ENCODE results near the gene NBL1.
A peak's percentile ranks its signal among the peaks of the same experiment; 100 is the strongest.

Gene NBL1

GRCh38 chr1:19646377-19647319 lies 2.5 kb downstream of the NBL1 start:
- no peak for DNase-seq (ENCODE audit: low spot score)

- DNase-seq (ENCODE audit: low spot score) = no peak
Observed at GRCh38 chr1:19647643-19648042, 3.5 kb downstream of the NBL1 start.

GRCh38 chr1:19648239-19648638 lies 4.1 kb downstream of the NBL1 start:
- DNase-seq (ENCODE audit: low spot score) = no peak

DNA sequence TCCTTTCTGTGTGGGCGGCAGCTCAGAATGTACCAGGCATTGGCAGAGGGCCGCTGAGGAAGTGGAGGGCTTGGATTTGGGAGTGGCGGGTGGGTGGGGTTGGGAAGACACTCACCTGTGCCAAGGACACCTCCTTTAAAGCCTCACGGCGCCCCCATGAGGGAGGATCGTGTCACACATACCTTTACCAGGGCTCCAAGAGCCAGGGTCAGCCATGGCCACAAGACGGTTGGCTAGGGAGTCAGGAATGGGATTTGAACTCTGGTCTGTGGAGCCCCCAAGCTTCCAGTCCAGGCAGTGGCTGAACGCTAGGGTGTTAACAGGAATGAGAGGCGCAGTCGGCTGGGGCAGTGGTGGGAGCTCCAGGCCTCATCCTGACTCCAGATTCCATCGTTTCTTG lies 4.6 kb downstream of the NBL1 start:
- no peak for DNase-seq (ENCODE audit: low spot score)

DNA sequence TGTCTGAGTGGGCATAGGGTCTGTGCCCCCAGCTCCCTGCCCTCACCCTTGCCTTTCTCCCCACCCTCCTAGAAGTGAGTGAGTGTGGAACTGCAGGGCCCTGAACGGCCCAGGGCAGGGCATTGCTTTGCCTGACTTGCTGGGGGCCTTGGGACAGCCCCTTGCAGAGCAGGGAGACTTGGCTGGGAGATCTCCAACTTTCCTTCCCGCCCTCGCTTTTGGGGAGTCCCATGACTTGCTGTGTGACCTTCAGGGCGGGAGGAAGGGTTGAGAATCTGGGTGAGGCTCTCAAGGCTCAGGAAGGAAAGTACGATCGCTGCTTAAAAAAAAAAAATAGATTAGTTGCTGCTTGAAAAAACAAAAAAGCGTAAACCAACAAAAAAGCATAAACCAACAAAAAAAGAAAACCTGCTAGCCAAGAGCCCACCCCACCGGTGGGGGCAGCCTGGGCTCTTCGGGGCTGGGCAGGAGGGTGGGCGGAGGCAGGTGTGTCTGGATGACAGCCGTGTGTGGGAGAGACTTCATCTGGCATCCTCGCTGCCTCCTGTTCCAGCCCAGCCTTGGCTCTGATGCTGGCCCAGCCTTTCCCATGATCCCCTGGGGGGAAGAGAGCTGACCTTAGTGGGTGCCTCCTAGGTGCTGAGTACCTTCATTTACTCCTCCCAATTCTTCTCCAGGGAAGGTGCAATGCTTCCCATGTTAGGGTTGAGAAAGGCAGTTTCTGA lies 6.5 kb downstream of the NBL1 start:
- no peak for DNase-seq (ENCODE audit: low spot score)

DNA sequence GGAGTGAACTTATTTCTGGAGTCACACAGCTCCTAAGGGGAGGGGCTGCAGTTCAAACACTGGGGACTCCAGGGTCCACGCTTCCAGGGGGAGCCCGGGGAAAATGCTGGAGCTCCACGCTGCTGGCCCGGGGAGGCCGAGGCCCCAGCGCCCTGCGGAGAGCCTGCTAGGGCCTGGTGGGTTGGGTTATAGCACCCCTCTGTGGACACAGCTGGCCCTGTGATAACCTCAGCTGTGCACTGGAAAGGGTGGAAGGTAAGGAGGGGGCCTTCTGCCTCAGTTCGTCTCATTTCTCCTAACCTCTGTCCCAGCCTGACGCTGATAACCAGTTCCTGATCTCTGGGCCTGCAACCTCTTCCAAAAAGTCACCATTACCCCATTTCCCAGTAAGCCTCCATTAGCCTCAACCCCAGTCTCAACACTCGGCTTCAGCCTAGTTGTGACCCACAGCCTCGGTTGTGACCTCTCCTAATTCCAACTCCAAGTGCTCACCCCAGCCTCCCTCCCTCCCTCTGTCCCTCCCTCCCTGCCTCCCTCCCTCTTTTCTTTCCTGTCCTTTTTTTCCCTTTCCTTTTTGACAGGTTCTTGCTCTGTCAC lies 7.1 kb downstream of the NBL1 start:
- no peak for DNase-seq (ENCODE audit: low spot score)

DNA sequence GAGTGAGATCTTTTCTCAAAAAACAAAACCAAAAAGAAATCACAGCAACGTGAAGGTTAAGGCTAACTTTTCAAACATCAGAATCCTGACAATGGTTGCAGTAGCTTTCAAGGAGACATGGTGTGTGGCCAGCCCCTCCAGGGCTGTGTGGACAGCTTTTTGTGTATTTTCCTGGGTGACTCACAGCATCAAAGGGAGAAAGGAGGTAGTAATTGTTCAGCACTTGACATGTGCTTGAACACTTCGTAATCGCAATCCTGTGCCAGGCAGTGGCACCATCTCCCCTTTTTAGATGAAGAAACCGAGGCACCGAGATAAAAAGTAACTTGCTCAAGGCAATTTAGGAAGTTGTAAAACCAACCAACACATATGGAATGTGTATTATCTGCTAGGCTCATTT lies 10.3 kb downstream of the NBL1 start:
- DNase-seq (ENCODE audit: low spot score) = peak; percentile 61

DNA sequence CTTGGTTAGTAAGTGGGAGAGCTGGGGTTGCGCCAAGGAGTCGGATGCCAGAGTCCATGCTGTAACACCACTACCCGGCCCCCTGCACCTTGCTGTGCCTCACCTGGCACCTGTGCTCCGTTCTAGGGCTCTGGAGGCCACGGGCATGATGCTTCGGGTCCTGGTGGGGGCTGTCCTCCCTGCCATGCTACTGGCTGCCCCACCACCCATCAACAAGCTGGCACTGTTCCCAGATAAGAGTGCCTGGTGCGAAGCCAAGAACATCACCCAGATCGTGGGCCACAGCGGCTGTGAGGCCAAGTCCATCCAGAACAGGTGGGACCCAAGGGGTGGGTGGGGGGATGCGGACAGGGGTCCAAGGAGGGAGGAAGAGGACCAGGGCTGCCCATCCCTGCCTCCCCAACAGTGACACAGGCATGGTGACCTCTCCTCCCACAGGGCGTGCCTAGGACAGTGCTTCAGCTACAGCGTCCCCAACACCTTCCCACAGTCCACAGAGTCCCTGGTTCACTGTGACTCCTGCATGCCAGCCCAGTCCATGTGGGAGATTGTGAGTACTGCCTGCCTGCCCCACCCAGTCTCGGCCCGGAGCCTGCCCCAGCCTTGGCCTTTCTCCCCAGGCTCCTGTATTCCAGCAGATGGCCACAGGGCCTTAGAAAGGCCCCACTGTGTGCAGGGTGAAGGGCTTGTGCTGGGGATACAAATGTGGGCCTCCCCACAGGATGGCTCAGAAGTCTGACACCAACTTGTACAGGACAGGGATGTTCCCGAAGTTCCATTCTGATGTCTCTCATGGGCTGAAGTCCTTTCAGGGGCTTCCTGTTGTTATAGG lies 11.0 kb downstream of the NBL1 start:
- no peak for DNase-seq (ENCODE audit: low spot score)

DNA sequence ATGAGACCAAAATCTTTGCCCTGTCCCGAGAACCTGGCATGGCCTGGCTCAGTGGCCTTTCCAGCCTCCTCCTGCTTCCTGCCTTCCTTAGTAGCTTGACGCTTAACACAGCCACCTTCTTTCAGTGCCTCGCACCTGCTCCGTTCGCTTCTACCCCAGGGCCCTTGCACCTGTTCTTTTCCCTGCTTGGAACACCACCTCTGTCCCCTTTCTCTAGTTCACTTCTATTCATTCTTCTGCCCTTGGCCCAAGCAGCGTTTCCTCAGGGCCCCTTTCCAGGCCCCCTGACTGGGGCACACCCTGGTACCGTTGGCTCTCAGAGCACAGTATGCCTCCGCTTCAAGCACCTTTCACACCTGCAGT lies 11.6 kb downstream of the NBL1 start:
- DNase-seq (ENCODE audit: low spot score) = no peak

DNA sequence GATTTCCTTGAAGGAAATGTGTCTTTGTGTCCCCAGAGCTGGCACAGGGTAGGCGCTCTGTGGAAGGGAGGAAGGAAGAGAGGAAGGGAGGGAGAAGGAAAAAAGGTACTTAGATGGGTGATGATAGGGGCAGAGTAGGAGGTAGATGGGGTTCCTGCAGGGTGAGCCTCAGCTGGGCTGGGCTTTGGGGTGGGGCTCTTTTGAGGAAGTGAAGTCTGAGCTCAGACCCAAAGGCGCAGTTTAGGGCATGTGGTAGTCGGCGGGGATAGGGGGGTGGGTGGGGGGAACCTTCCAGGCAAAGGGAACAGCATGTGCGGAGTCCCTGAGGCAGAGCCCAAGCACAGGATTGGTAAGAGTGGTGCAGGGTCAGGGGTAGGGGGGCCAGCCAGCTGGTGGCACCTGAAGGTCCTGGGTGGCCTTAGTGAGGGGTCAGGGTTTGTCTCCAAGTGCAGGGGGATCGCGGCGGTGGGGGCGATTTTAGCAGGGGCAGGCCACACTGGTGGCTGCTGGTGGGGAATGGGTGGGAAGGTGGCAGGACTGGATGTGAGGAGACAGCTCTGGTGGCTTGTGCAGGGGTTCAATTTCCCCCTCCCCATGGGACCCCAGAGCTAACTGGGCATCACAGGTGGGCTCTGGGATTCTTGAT lies 12.1 kb downstream of the NBL1 start:
- no peak for DNase-seq (ENCODE audit: low spot score)

GRCh38 chr1:19656780-19657466 lies 12.8 kb downstream of the NBL1 start:
- no peak for DNase-seq (ENCODE audit: low spot score)

GRCh38 chr1:19657511-19657910 lies 13.4 kb downstream of the NBL1 start:
- DNase-seq (ENCODE audit: low spot score) = no peak

DNA sequence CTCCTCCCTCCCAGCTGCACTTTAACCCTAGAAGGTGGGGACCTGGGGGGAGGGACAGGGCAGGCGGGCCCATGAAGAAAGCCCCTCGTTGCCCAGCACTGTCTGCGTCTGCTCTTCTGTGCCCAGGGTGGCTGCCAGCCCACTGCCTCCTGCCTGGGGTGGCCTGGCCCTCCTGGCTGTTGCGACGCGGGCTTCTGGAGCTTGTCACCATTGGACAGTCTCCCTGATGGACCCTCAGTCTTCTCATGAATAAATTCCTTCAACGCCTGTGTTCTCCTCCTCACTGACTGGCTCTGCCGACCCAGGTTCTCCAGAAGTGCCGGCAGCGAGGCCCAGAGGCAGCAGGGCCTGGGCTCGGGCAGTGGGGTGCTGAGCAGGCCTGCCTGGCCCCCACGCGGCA lies 14.1 kb downstream of the NBL1 start:
- no peak for DNase-seq (ENCODE audit: low spot score)

- DNase-seq (ENCODE audit: low spot score) = peak; percentile 44
Observed at GRCh38 chr1:19661721-19662228, 17.7 kb downstream of the NBL1 start.

DNA sequence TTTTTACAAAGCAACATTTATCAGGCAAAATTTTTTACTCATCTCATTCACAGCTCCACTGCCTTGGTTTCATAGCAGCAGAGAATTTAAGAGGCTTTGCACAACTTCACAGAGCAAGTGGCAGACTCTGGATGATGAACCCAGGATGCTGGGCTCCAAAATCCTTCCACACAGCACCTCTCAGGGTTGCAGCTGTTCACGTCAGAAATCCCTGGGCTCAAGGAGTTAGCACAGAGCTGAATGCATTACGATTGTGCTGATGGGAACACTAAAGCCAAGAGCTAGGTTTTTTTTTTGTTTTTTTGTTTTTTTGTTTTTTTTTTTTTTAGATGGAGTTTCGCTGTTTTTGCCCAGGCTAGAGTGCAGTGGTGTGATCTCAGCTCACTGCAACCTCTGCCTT lies 18.2 kb downstream of the NBL1 start:
- no peak for DNase-seq (ENCODE audit: low spot score)

GRCh38 chr1:19664453-19665185 lies 20.5 kb downstream of the NBL1 start, which contains the start of gene HTR6:
HTR6 (plus strand) TSS chr1:19664875; CDS start chr1:19665754, 879 bp downstream.
- no peak for DNase-seq (ENCODE audit: low spot score)

DNA sequence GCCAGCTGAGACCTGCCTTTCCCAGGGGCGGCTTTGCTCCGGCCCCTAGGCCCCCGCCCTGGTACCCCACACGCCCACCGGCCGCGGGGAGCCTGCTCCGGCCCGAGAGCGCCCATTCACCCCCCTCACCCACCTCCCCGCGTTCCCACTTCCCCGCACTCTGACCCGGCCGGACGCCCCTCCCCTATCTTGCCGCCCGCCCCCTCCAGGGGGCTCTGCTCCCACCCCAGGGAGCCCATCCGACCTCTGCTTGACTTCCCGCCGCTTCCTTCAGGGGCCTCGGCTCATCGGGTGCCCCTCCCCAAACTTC lies 21.0 kb downstream of the NBL1 start:
- DNase-seq (ENCODE audit: low spot score) = no peak

GRCh38 chr1:19665496-19666465 lies 21.7 kb downstream of the NBL1 start:
- no peak for DNase-seq (ENCODE audit: low spot score)

- no peak for DNase-seq (ENCODE audit: low spot score)
Observed at GRCh38 chr1:19668888-19669287, 24.8 kb downstream of the NBL1 start.

Measured in SW480 (cell line).